T-helper 1 cell (primary cell): ENCODE results near the gene TMEM139.

Experiments
- DNase-seq, 5 donors: peaks; one replicate each; pipeline ENCODE4 v3.0.0-alpha.2; 2012 to 2020

The TMEM139 gene

DNA sequence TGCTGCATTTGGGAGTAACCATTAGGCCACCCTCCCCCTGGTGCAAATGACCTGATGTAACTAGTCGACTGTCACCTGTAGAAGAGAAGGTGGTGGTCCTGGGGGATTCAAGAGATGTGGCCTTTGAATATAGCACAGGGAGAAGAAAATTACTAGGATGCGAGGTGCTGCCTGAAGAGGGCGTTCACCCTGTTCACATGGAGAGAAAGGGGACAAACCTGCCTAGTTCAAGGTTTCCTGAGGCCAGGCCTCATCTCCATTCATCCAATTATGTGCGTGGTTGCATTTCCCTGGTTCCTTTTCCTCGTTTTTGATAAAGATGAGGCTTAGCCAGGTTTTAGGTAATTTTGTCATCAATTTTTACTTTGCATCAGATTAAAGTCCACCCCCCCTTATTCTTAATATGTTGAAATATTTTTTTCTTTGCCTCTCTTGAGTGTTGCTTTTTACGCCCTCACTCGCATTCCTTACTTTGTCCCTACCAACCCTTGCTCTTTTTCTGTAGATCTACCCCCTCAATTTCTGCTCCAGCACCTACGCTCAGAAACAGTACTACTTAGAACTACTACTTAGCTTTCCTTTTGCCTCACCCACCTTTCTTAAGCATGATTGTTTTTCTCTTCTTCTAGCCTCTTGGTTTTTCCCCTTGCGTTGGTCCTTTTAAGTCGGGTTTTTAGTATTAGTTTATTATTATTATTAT lies 44.9 kb downstream of the TMEM139 start:
- DNase-seq = no peak

- no peak for DNase-seq
Measured at GRCh38 chr7:143331179-143331801, 46.5 kb downstream of the TMEM139 start.

GRCh38 chr7:143334244-143334643 lies 49.5 kb downstream of the TMEM139 start:
- no peak for DNase-seq

- no peak for DNase-seq
Measured at GRCh38 chr7:143337216-143337615, 52.5 kb downstream of the TMEM139 start.
